Nephron (organoid): ENCODE data around the gene EID3.
A peak's percentile ranks its signal among the peaks of the same experiment; 100 is the strongest.

Experiments
- H3K27ac Mint-ChIP-seq, 3 experiments: 2 replicates each; pipeline ENCODE4 v1.8.0; 2020; ENCODE audit warnings: mixed read lengths in 3 of 3, mild to moderate bottlenecking in 2 of 3, moderate library complexity in 1 of 3
- H3K27me3 Mint-ChIP-seq: 2 replicates; pipeline ENCODE4 v1.8.0; 2021; ENCODE audit warnings: low read depth, mild to moderate bottlenecking, moderate library complexity, mixed read lengths
- H3K36me3 Mint-ChIP-seq: 2 replicates; pipeline ENCODE4 v1.8.0; 2020; ENCODE audit warnings: low read depth, mixed read lengths
- H3K4me1 Mint-ChIP-seq: 2 replicates; pipeline ENCODE4 v1.8.0; 2020; ENCODE audit warnings: mixed read lengths
- H3K4me3 Mint-ChIP-seq, 3 experiments: 2 replicates each; pipeline ENCODE4 v1.8.0; 2020; ENCODE audit warnings: mild to moderate bottlenecking in 3 of 3, mixed read lengths in 3 of 3, moderate library complexity in 2 of 3
- H3K9me3 Mint-ChIP-seq: 2 replicates; pipeline ENCODE4 v1.8.0; 2020; ENCODE audit warnings: mixed read lengths
- CTCF ChIP-seq, 3 experiments: fragments of 200-600 bp; sonication (generic); IDR thresholded peaks; one replicate each; pipeline ENCODE4 v1.5.0; 2021; ENCODE audit warnings: antibody characterized with exemption in 3 of 3; ENCODE audit not compliant: unreplicated experiment in 3 of 3

The EID3 gene

GRCh38 chr12:104297477-104298113 is 5.9 kb upstream of the EID3 start:
- Mint-ChIP-seq H3K36me3 (peaks cover 77% of the 10 kb centered on the region), H3K9me3 (no peaks in the 10 kb centered on the region)

GRCh38 chr12:104299842-104300481 is 3.6 kb upstream of the EID3 start:
- H3K9me3 Mint-ChIP-seq, result no peaks in the 10 kb centered on the region
- no peak overlapping the region for H3K4me3 Mint-ChIP-seq
- peaks cover 75% of the 10 kb centered on the region for H3K36me3 Mint-ChIP-seq
- no peaks in the 10 kb centered on the region for H3K27me3 Mint-ChIP-seq
- H3K27ac Mint-ChIP-seq, result peak overlapping the region; percentile 5 to 43 (median 16)
- peaks cover 27% of the 10 kb centered on the region for H3K4me1 Mint-ChIP-seq
- no peak for TF ChIP-seq CTCF (IDR thresholded peaks at IDR 0.05; ENCODE audit: unreplicated experiment in 3 of 3)

More at GRCh38 chr12:104297477-104298113, 5.9 kb upstream of the EID3 start:
- no peak for TF ChIP-seq CTCF (IDR thresholded peaks at IDR 0.05; ENCODE audit: unreplicated experiment in 3 of 3)
- Mint-ChIP-seq H3K4me3 (no peak overlapping the region), H3K27me3 (no peaks in the 10 kb centered on the region), H3K4me1 (peaks cover 10% of the 10 kb centered on the region), H3K27ac (no peak overlapping the region)

- no peak overlapping the region for H3K27ac Mint-ChIP-seq
- no peaks in the 10 kb centered on the region for H3K27me3 Mint-ChIP-seq
- no peak for TF ChIP-seq CTCF (IDR thresholded peaks at IDR 0.05; ENCODE audit: unreplicated experiment in 3 of 3)
- H3K4me3 Mint-ChIP-seq, result peak overlapping the region in 1 of 3 experiments; percentile 11
- H3K9me3 Mint-ChIP-seq, result no peaks in the 10 kb centered on the region
- peaks cover 62% of the 10 kb centered on the region for H3K36me3 Mint-ChIP-seq
- peaks cover 54% of the 10 kb centered on the region for H3K4me1 Mint-ChIP-seq
These were observed 896 bp downstream of the EID3 start for GRCh38 chr12:104304261-104305009.

- Mint-ChIP-seq H3K4me1 (peaks cover 48% of the 10 kb centered on the region), H3K9me3 (no peaks in the 10 kb centered on the region), H3K4me3 (no peak overlapping the region), H3K36me3 (peaks cover 58% of the 10 kb centered on the region), H3K27ac (no peak overlapping the region), H3K27me3 (no peaks in the 10 kb centered on the region)
- TF ChIP-seq CTCF (IDR thresholded peaks at IDR 0.05; ENCODE audit: unreplicated experiment in 3 of 3), result no peak
These were observed 1.8 kb downstream of the EID3 start for GRCh38 chr12:104305349-104305748.

GRCh38 chr12:104306376-104306775 is 2.8 kb downstream of the EID3 start:
- no peak overlapping the region for H3K27ac Mint-ChIP-seq
- peaks cover 55% of the 10 kb centered on the region for H3K36me3 Mint-ChIP-seq
- H3K4me3 Mint-ChIP-seq, result no peak overlapping the region
- H3K27me3 Mint-ChIP-seq, result no peaks in the 10 kb centered on the region
- TF ChIP-seq CTCF (IDR thresholded peaks at IDR 0.05; ENCODE audit: unreplicated experiment in 3 of 3), result no peak
- no peaks in the 10 kb centered on the region for H3K9me3 Mint-ChIP-seq
- H3K4me1 Mint-ChIP-seq, result peaks cover 48% of the 10 kb centered on the region
